GM19025 (cell line): ENCODE data around the gene SPRYD3.
"Not testable (repeated sequence)": the region's sequence is repeated elsewhere in the genome, so short reads cannot be mapped to it uniquely, and the experiment has no call there.

Source experiments
- ATAC-seq: cut with Tn5 transposase; IDR thresholded peaks from one replicate; pipeline ENCODE4 v1.9.1; 2021; ENCODE audit warnings: mild to moderate bottlenecking, low read depth, moderate library complexity; ENCODE audit not compliant: unreplicated experiment

Gene SPRYD3

GRCh38 chr12:53036802-53037201 is 42.4 kb downstream of the SPRYD3 start:
- no peak for ATAC-seq

GRCh38 chr12:53034459-53034858 is 44.7 kb downstream of the SPRYD3 start:
- no peak for ATAC-seq

GRCh38 chr12:53033832-53034231 is 45.4 kb downstream of the SPRYD3 start:
- ATAC-seq: not testable (repeated sequence)

- ATAC-seq: no peak
Measured at GRCh38 chr12:53031616-53032015, 47.6 kb downstream of the SPRYD3 start.

GRCh38 chr12:53027014-53027413 is 52.2 kb downstream of the SPRYD3 start:
- ATAC-seq: not testable (repeated sequence)

- ATAC-seq: no peak
Measured at GRCh38 chr12:53025250-53025649, 53.9 kb downstream of the SPRYD3 start.

- ATAC-seq: no peak
Measured at GRCh38 chr12:53014709-53015108, 64.5 kb downstream of the SPRYD3 start.
